ENCODE data around the gene FREM1. TPM values are rescaled to one million over a fixed set of nuclear protein-coding genes. Genes with fewer than 3 reads are reported as not detected.

FREM1 gene
- total RNA-seq, 4 donors from 2014 or later: 0.53 to 2.8 (median 1.5) TPM

GRCh38 chr9:14719231-14719923, 190.9 kb downstream of the FREM1 start:
- intact Hi-C loops (cut with DNase I; ENCODE audit: low total_unique reads): loop anchor here (5.0 kb wide), 1 partner anchor 877 kb away; no protein-coding TSS in a partner anchor
- H3K4me3 ChIP-seq (ENCODE audit: low read depth, poor library complexity, severe bottlenecking): no peak overlapping the region
- DNase-seq (ENCODE audit: low spot score in 2 of 2): no peak
- WGBS, 2 donors: 69 to 71% methylated on average over 8 of the region's 8 CpGs
- TF ChIP-seq, protein P1, sequence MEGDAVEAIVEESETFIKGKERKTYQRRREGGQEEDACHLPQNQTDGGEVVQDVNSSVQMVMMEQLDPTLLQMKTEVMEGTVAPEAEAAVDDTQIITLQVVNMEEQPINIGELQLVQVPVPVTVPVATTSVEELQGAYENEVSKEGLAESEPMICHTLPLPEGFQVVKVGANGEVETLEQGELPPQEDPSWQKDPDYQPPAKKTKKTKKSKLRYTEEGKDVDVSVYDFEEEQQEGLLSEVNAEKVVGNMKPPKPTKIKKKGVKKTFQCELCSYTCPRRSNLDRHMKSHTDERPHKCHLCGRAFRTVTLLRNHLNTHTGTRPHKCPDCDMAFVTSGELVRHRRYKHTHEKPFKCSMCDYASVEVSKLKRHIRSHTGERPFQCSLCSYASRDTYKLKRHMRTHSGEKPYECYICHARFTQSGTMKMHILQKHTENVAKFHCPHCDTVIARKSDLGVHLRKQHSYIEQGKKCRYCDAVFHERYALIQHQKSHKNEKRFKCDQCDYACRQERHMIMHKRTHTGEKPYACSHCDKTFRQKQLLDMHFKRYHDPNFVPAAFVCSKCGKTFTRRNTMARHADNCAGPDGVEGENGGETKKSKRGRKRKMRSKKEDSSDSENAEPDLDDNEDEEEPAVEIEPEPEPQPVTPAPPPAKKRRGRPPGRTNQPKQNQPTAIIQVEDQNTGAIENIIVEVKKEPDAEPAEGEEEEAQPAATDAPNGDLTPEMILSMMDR (IDR thresholded peaks at IDR 0.05): no peak
- TF ChIP-seq POLR2A (IDR thresholded peaks at IDR 0.05): no peak

GRCh38 chr9:14715102-14715501, 195.1 kb downstream of the FREM1 start:
- H3K4me3 ChIP-seq (ENCODE audit: low read depth, poor library complexity, severe bottlenecking): no peak overlapping the region
- intact Hi-C loops (cut with DNase I; ENCODE audit: low total_unique reads): loop anchor here (5.0 kb wide), 1 partner anchor 873 kb away; no protein-coding TSS in a partner anchor
- no peak for DNase-seq (ENCODE audit: low spot score in 2 of 2)
- WGBS, 2 donors: 57 to 60% methylated on average over 4 of the region's 4 CpGs
- TF ChIP-seq POLR2A (IDR thresholded peaks at IDR 0.05): no peak
- TF ChIP-seq, protein P1 (IDR thresholded peaks at IDR 0.05): no peak

DNA sequence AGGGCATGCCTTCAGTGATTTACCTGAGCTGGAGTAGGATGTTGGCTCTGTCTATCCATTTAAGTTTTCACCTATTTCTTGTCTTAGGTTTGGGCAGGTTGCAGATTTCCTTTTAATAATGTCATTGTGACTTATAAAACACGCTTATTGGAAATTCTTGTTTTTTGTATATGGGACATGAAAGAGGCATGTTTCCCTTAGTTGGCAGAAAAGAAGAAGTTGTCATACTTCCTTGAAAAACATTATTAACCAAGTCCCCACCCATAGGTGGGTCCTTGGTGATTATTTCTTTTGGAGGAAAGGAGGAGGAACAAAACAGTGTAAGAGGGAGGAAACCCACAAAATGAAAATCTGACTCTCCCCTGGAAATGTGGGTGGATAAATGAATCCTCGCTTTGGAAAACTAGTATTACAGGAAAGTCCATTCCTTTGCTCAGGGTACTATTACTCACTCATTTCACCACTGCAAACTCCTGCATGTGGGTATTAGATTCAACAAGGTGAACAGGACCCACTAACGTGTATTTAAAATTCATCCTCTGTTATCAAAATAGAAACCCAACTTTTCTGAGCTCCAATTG, 197.0 kb downstream of the FREM1 start:
- DNase-seq (ENCODE audit: low spot score in 2 of 2): no peak
- H3K4me3 ChIP-seq (ENCODE audit: low read depth, poor library complexity, severe bottlenecking): no peak overlapping the region
- 49 to 53% methylated on average over 3 of the region's 3 CpGs for WGBS, 2 donors
- TF ChIP-seq, protein P1 (IDR thresholded peaks at IDR 0.05): no peak
- TF ChIP-seq POLR2A (IDR thresholded peaks at IDR 0.05): no peak
- intact Hi-C loops (cut with DNase I; ENCODE audit: low total_unique reads): no loop called here

DNA sequence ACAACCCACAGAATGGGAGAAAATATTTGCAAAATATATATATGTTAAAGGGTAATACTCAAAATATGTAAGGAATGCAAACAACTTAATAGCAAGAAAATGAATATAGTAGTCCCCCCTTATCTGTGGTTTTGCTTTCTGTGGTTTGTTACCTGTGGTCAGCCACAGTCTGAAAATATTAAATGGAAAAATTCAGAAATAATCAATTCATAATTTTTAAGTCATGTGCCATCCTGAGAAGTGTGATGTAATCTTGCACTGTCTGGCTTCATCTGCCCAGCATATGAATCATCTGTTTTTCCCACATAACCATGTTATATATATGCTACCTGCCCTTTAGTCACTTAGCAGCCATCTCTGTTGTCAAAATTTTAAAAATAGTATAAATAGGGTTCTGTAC, 199.4 kb downstream of the FREM1 start:
- TF ChIP-seq, protein P1 (IDR thresholded peaks at IDR 0.05): no peak
- no peak for TF ChIP-seq POLR2A (IDR thresholded peaks at IDR 0.05)
- H3K4me3 ChIP-seq (ENCODE audit: low read depth, poor library complexity, severe bottlenecking): no peak overlapping the region
- intact Hi-C loops (cut with DNase I; ENCODE audit: low total_unique reads): no loop called here
- no peak for DNase-seq (ENCODE audit: low spot score in 2 of 2)

GRCh38 chr9:14706530-14707140, 203.6 kb downstream of the FREM1 start:
- intact Hi-C loops (cut with DNase I; ENCODE audit: low total_unique reads): no loop called here
- WGBS, 2 donors: 90 to 91% methylated on average over 5 of the region's 5 CpGs

More at GRCh38 chr9:14706530-14707140, 203.6 kb downstream of the FREM1 start:
- H3K4me3 ChIP-seq (ENCODE audit: low read depth, poor library complexity, severe bottlenecking): no peak overlapping the region
- DNase-seq (ENCODE audit: low spot score in 2 of 2): no peak
- no peak for TF ChIP-seq POLR2A (IDR thresholded peaks at IDR 0.05)
- TF ChIP-seq, protein P1 (IDR thresholded peaks at IDR 0.05): no peak
